HG03575 (cell line): Measurements from ENCODE around the gene SYT14.
"Not testable (repeated sequence)": the region's sequence is repeated elsewhere in the genome, so short reads cannot be mapped to it uniquely, and the experiment has no call there.

Experiments used
- ATAC-seq: cut with Tn5 transposase; IDR thresholded peaks from one replicate; pipeline ENCODE4 v1.9.1; 2021; ENCODE audit not compliant: unreplicated experiment, insufficient number of reproducible peaks, low FRiP score; ENCODE audit errors: extremely low read depth

SYT14 gene

DNA sequence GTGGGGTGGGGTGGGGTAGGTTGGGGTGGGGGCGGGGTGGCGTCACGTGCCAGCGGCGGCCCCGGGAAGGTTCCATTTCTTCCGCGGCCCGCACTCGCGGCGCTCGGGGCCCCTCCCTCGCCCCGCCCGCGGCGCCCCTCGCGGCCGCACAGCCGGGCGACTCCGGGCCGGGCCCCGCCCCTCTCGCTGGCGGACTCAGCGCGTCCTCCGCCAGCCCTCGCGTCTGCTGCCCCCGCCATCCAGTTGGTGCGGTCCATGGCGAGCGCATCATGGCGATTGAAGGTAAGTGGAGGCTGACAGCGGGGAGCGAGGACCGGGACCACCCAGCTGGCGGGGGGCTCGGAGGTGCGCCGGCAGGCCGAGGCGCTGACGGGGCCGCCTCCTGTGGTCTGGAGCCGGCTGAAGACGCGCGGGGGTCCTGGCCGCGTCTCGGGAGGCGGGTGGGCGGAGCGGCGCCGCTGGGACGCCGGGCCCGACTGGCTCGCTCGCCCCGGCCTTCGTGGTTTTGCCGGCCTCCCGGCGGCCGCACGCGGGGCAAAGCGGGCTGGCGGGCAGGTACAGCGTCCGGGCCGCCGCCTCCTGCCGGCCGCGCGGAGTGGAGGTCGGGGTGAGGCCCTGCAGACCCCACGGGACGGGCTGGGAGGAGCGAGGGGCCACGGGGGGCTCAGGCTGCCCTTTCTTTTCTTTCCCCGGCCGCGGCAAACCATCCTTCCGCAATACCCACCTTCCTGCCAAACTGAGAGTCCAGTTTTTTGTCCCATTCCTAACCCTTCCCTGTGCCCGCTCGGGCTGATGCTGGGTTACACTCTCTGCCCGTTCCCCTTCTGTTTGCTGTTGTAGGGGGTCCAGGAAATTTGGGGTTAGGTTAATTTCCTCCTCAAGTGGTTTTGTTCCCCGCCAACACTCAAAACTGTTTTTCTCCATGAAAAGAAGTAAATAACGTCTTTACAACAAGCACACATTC, at the start of gene SYT14:
Gene SYT14 (plus strand): TSS at position 222 of the 964 bp plus-strand sequence. CDS start 48 bp downstream, at position 270.
- no peak for ATAC-seq

DNA sequence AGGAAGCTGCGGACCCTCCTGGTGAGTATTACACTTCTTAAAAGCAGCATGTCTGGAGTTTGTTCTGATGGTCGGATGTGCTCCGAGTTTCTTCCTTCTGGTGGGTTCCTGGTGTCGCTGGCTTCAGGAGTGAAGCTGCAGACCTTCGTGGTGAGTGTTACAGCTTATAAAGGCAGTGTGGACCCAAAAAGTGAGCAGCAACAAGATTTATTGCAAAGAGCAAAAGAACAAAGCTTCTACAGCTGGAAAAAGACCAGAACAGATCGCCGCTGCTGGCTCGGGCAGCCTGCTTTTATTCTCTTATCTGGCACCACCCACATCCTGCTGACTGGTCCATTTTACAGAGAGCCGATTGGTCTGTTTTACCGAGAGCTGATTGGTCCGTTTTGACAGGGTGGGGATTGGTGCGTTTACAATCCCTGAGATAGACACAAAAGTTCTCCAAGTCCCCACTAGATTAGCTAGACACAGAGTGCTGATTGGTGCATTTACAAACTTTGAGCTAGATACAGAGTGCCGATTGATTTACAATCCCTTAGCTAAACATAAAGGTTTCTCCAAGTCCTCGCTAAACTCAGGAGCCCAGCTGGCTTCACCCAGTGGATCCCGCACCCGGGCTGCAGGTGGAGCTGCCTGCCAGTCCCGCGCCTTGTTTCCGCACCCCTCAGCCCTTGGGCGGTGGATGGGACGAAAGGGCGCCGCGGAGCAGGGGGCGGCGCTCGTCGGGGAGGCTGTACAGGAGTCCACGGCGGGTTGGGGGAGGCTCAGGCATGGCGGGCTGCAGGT, 49.5 kb upstream of the SYT14 start:
- ATAC-seq: not testable (repeated sequence)

DNA sequence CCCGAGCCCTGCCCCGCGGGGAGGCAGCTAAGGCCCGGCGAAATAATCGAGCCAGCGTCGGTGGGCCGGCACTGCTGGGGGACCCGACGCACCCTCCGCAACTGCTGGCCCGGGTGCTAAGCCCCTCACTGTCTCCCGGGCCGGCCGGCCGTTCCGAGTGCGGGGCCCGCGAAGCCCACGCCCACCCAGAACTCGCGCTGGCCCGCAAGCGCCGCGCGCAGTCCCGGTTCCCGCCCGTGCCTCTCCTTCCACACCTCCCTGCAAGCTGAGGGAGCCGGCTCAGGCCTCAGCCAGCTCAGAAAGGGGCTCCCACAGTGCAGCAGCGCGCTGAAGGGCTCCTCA, 49.0 kb upstream of the SYT14 start:
- ATAC-seq: no peak

DNA sequence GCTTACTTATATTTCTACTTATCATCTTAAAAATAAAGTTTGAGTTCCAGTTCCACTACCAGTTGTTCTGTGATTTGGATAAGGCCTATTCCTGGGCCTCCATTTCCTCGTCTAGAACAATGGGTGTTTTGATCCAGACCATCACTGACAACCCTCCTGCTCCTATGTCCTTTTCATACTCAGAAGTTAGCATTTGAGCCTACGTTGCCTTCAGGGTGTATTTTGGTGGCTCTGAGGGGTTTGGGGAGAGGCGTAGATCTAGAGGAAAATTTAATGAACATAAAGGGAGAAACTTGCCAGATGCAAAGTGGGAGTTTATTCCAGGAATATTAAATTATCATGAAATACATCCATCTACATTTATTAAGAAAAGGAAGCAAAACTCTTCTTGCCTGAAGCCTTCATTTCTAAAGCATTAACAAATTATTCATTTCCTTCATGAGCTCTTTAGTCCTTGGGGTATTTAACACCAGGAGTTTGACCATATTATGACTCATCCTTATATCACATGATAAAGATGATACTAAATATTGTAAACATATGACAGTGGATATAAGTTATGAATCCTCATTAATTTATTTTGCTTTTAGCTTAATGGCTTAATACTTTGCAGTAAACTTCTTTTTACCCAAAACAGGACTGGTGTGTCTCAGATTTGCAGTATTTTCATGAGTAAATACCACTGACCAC, 47.2 kb upstream of the SYT14 start:
- no peak for ATAC-seq

DNA sequence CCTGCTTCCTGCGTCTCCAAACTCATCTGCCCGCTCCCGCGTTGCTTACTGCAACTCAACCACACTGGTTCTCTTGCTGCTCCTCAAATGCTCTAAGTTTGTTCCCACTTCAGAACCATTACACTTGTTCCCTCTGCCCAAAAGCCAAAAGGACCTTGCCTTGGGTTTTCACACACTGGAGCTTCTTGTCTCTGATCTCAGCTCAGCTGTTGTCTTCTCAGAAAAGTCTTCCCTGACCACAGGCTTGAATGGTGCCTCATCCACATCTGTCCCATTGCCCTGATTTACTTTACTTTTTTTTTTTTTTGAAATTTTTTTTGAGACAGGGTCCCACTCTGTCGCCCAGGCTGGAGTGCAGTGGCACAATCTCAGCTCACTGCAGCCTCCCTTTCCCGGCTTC, 44.3 kb upstream of the SYT14 start:
- ATAC-seq: no peak

DNA sequence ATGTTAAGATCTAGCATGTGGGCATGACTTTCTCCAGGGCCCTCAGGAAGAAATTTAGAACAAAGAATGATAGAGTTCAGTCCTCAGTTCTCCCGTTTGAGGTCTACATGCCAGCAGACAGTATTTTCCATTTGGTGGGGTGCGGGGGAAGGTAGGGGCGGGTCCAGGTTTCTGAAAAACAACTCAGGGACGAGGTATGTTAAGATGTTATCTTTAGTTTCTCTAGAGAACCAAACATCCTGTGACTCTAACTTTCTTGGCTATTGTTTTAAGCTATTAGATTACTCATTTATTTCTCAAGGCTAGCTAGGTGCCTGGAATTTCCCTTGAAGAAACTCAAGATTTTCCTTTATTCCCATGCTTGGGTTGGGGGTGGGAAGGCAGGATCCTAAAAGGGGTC, 42.3 kb upstream of the SYT14 start:
- no peak for ATAC-seq

DNA sequence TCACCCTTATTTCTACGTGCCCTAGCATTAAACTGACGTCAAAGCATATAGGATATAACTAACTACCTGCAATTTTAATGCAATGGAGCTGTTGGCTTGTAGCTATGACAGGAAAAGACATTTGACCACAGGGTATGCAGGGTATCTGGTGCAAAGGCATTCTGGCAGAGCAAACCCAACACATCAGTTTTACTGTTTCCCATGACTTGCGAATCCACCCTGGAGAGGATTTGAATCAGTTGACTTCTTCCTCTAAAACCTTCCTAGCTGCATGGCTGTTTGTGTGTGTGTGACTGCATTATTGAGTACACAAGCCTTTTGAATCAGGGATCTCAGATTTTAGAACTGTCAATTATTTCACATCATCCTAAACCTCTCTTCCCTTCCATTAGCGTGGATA, 41.7 kb upstream of the SYT14 start:
- no peak for ATAC-seq

DNA sequence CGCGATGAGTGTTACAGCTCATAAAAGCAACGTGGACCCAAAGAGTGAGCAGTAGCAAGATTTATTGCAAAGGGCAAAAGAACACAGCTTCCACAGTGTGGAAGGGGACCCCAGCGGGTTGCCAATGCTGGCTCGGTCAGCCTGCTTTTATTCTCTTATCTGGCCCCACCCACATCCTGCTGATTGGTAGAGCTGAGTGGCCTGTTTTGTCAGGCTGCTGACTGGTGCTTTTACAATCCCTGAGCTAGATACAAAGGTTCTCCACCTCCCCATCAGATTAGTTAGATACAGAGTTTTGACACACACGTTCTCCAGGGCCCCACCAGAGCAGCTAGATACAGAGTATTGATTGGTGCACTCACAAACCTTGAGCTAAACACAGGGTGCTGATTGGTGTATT, 39.7 kb upstream of the SYT14 start:
- ATAC-seq: not testable (repeated sequence)

DNA sequence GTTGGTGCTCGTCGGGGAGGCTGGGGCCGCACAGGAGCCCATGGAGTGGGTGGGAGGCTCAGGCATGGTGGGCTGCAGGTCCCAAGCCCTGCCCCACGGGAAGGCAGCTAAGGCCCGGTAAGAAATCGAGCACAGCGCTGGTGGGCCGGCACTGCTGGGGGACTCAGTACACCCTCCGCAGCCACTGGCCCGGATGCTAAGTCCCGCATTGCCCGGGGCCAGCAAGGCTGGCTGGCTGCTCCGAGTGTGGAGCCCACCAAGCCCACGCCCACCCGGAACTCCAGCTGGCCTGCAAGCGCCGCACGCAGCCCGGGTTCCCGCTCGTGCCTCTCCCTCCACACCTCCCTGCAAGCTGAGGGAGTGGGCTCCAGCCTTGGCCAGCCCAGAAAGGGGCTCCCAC, 39.2 kb upstream of the SYT14 start:
- ATAC-seq: not testable (repeated sequence)

DNA sequence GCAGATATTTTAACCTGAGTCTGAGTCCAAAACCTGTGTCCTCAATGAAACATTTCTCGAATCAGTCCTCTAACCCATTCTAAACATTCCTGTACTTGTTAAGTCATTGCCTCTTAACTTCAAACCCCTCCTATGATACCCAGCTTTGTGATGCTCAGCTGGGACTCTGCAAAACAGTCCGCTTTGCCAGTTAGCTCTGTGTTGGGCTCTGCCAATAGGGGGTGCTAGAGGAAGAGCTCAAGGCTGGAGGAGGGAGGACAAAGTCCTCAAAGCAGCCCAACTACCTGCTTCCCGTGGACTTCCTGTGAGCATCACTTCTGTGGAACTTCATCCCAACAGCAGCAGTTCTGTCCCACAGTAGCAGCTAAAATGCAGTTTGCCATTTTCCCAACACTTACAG, 38.1 kb upstream of the SYT14 start:
- ATAC-seq: no peak

DNA sequence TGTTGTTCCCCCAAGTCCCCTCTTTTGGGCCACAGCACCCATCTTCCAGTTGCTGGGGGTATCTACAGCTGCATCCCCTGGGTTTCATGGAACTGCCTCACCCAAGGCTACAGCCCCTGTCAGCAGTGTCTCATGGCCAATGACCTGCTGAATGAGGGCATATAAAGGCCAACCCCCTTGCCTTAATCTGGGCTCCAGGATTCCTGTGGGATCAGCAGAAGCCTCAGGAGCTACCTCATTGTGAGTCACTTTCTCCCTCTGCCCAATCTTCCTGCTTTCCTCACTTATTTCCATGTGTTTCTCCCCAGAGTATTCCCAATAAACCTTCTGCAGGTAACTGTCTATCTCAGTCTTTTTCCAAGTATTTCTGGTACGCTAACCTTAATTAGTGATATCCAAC, 37.3 kb upstream of the SYT14 start:
- no peak for ATAC-seq

DNA sequence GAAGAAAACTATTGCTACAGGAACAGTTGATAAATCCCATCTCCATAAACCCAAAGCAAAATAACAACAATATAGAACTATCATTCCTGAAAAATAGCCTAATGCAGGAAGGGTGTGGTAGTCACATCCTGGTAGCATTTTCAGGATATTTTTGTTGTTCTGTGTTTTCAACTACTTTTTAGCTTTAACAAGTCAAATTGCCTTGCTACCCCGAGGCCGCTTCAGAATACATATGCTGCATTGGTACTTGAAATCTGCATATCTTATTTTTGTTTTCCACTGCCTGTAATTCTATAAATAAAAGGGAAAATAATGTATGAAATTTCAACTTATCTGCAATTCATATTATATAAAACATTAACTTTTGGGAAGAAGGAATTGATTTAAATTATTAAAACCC, 36.8 kb upstream of the SYT14 start:
- no peak for ATAC-seq

DNA sequence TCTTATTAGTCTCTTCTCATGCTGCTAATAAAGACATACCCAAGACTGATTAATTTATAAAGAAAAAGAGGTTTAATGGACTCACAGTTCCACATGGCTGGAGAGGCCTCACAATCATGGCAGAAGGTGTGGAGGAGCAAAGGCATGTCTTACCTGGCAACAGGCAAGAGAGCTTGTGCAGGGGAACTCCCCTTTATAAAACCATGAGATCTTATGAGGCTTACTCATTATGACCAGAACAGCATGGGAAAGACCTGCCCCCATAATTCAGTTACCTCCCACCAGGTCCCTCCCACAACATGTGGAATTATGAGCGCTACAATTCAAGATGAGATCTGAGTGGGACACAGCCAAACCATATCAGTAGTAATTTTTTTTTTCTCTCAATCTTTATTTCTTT, 33.2 kb upstream of the SYT14 start:
- not testable (repeated sequence) for ATAC-seq

DNA sequence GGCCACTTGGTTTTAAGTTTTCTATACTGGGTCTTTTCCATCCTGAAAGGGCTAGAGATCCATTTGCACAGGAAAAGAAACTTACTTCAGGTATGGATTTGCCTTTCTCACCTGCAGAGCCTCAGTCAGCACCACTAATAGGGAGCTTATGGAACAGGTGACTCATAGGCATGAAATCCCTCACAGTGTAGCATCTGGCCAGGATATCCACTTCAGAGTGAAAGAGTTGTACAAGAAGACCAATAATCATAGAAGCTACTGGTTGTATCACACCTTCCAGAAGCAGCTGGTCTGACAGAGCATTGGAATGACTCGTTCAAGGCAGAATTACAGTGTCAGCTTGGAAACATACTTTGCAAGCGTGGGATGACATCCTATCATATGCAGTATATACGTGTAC, 26.3 kb upstream of the SYT14 start:
- ATAC-seq: no peak

DNA sequence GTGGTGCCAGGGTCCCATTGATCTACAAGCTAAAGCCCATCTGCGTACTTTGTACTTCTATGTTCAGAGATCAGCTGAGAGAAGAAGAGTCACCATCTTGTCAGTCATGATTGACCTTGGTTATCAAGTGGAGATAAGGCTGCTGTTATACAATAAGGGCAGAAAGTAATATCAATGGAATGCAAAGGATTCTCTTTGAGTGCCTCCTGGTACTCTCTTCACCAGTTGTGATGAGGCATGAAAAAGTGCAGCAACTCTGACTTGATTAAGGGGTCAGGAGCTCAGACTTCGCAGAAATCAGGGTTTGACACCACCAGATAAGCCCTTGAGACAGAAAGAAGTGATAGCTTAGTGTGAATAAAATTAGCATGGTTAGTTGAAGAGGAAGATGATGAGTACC, 25.7 kb upstream of the SYT14 start:
- no peak for ATAC-seq

DNA sequence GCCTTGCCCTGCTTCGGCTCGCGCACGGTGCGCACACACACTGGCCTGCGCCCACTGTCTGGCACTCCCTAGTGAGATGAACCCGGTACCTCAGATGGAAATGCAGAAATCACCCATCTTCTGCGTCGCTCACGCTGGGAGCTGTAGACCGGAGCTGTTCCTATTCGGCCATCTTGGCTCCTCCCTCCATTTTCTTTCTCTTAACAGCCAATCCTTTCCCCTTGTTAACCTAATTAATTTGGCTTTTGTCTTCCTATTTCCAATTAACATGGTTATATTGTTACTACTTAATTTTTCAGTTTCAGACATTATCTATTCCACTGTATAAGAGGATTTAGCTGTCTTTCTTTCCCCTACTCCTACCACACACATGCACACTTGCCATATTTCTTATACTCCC, 18.4 kb upstream of the SYT14 start:
- not testable (repeated sequence) for ATAC-seq

DNA sequence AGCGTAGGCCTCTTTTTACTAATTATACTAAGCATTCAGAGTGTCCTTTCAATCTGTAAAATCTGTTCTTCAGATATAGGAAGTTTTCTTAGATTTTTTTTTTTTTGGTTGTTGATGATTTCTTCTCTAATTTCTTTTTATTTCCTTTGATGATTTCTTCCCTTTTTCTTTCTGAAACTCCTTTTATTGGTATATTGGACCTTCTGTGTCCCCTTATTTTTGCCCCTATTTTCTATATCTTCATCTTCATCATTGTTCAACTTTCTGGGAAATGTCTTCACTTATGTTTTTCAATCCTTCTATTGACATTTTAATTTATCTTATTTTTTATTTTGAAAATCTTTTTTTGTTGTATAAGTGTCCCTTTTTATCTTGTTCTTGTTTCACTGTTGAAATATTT, 17.2 kb upstream of the SYT14 start:
- no peak for ATAC-seq

DNA sequence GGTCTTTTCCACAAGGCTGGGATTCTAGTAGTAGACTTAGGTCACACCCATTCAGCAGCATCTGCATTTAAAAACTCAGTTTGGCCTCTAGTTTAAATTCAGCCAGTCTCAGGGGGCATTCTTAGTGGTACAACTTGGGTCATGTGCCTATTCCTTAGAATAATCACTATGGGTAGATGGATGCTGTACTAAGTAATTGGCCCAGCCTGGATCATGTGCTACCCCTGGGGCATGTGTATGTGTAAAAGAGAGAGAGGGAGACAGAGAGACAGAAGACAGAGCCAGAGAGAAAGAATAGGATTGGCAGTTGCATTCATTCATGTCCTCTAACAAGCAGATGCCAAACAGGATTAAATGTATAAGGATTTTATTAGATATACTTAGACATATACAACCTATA, 13.6 kb upstream of the SYT14 start:
- no peak for ATAC-seq

DNA sequence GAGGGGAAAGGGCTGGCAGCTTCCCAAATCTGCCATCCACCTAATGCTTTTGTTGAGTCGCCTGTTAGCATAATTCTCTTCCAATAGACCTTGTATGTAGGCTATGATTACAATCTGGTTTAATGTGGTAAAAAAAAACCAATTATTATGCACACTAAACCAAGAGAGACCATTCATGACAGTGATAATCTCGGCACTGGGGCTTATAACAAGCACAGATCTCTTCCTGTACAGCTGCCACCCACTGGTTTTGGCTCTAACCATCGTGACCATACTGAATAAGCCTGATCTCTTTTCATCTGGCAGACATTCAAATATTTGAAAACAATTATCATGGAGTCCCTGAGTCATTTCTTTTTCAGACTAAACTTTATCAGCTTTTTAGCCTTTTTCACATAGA, 12.0 kb upstream of the SYT14 start:
- ATAC-seq: no peak

DNA sequence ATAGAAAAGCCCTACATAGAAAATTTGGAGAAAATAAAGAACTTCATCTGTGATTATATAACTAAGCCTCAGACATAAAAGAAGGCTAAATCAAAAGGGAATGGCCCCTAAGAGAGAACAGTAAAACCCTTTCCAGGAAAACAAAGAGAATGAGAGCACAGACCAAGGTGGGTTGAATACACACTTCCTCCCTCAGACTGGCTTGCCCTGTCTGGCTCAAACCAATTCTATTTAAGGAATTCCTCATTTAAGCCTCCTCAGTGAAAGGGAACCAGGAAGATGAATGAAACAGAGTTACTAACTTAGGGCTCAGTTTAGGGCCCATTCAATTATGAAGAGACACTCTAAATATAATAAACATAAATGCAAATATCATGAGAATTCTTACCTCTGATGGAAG, 10.6 kb upstream of the SYT14 start:
- no peak for ATAC-seq
